Nephron progenitor cell (in vitro differentiated cells): ENCODE data around the gene SYNPR.

Experiments used
- DNase-seq: peaks from one replicate; pipeline ENCODE4 v3.0.0; 2021
- H3K27ac Mint-ChIP-seq: 2 replicates; pipeline ENCODE4 v1.8.0; 2021; ENCODE audit warnings: mild to moderate bottlenecking, moderate library complexity, mixed read lengths
- H3K27me3 Mint-ChIP-seq: 2 replicates; pipeline ENCODE4 v1.8.0; 2021; ENCODE audit warnings: mild to moderate bottlenecking, low read depth, mixed read lengths; ENCODE audit not compliant: poor library complexity
- H3K36me3 Mint-ChIP-seq: 2 replicates; pipeline ENCODE4 v1.8.0; 2021; ENCODE audit warnings: low read depth, mixed read lengths
- H3K4me1 Mint-ChIP-seq: 2 replicates; pipeline ENCODE4 v1.8.0; 2021; ENCODE audit warnings: mixed read lengths
- H3K4me3 Mint-ChIP-seq: 2 replicates; pipeline ENCODE4 v1.8.0; 2021; ENCODE audit warnings: mild to moderate bottlenecking, moderate library complexity, mixed read lengths
- H3K9me3 Mint-ChIP-seq: 2 replicates; pipeline ENCODE4 v1.8.0; 2021; ENCODE audit warnings: mild to moderate bottlenecking, moderate library complexity, mixed read lengths
- CTCF ChIP-seq: fragments of 200-600 bp; sonication (generic); IDR thresholded peaks from 2 replicates; pipeline ENCODE4 v1.5.0; 2021; ENCODE audit warnings: antibody characterized with exemption

Gene SYNPR

GRCh38 chr3:63349583-63350573, 71.8 kb downstream of the SYNPR start:
- DNase-seq, result peak; percentile 55

GRCh38 chr3:63351159-63352007, 73.3 kb downstream of the SYNPR start:
- DNase-seq, result peak; percentile 12
- Mint-ChIP-seq H3K27me3 (peaks cover 2% of the 10 kb centered on the region), H3K9me3 (no peaks in the 10 kb centered on the region), H3K36me3 (no peaks in the 10 kb centered on the region), H3K4me3 (no peak overlapping the region), H3K27ac (peak overlapping the region; percentile 84), H3K4me1 (no peaks in the 10 kb centered on the region)
- peak; percentile 86 for TF ChIP-seq CTCF

More at GRCh38 chr3:63349583-63350573, 71.8 kb downstream of the SYNPR start:
- peak; percentile 84 for TF ChIP-seq CTCF
- H3K4me3 Mint-ChIP-seq, result no peak overlapping the region
- H3K36me3 Mint-ChIP-seq, result no peaks in the 10 kb centered on the region
- H3K27me3 Mint-ChIP-seq, result peaks cover 2% of the 10 kb centered on the region
- H3K9me3 Mint-ChIP-seq, result no peaks in the 10 kb centered on the region
- no peaks in the 10 kb centered on the region for H3K4me1 Mint-ChIP-seq
- no peak overlapping the region for H3K27ac Mint-ChIP-seq

GRCh38 chr3:63352008-63352279, 73.8 kb downstream of the SYNPR start:
- Mint-ChIP-seq H3K27ac (peak overlapping the region; percentile 84), H3K4me3 (no peak overlapping the region), H3K4me1 (no peaks in the 10 kb centered on the region), H3K9me3 (no peaks in the 10 kb centered on the region), H3K27me3 (peaks cover 2% of the 10 kb centered on the region), H3K36me3 (no peaks in the 10 kb centered on the region)
- TF ChIP-seq CTCF, result no peak
- no peak for DNase-seq

DNA sequence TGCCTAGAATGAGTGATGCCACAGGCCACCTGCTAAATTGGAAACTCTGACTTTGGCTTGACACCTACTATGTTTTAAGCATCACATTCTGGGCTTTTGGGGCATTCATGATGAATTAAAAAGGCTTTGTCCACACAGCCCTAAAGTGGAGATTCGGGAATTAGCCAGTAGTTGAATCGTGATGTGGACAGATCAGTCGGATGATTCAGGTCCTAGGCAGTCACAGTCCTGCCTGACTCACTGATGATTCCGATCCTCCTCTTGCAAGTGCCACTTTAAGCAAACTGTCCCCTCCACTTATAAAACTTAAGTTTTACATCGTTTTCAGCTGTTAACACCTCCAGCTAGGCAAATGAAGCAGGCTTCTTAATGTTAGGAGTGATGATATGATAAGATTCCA, 75.3 kb downstream of the SYNPR start:
- H3K27ac Mint-ChIP-seq, result no peak overlapping the region
- H3K27me3 Mint-ChIP-seq, result peaks cover 2% of the 10 kb centered on the region
- DNase-seq, result no peak
- H3K36me3 Mint-ChIP-seq, result no peaks in the 10 kb centered on the region
- no peaks in the 10 kb centered on the region for H3K4me1 Mint-ChIP-seq
- TF ChIP-seq CTCF, result no peak
- H3K9me3 Mint-ChIP-seq, result no peaks in the 10 kb centered on the region
- no peak overlapping the region for H3K4me3 Mint-ChIP-seq

GRCh38 chr3:63354160-63354559, 76.1 kb downstream of the SYNPR start:
- no peak overlapping the region for H3K4me3 Mint-ChIP-seq
- no peak for TF ChIP-seq CTCF

More at GRCh38 chr3:63354160-63354559, 76.1 kb downstream of the SYNPR start:
- Mint-ChIP-seq H3K36me3 (no peaks in the 10 kb centered on the region), H3K27ac (no peak overlapping the region), H3K9me3 (no peaks in the 10 kb centered on the region), H3K27me3 (peaks cover 2% of the 10 kb centered on the region), H3K4me1 (no peaks in the 10 kb centered on the region)
- DNase-seq, result no peak
